ENCODE results near the gene MMD2.

DNA sequence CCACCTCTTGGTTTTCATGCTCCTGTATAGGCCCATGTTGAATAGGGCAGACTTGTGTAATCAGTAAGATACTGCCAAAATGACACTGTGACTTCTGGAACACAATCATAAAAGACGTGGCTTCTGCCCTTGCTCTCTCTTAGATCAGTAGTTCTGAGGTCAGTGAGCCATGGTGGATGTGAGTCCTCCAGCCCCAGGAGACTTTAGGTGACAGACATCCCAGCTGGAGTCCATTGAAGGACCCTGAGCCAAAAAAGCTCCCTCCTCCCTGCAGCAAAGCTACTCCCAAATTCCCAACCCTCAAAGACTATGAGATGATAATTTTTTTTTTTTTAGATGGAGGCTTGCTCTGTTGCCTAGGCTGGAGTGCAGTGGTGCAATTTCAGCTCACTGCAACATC lies 72.3 kb downstream of the MMD2 start:
- TF ChIP-seq POLR2A (IDR thresholded peaks at IDR 0.05; ENCODE audit: low read depth, low read length) (no peak), CTCF (IDR thresholded peaks at IDR 0.05; ENCODE audit: extremely low read depth in 1 of 2, insufficient read depth in 1 of 2, low read depth in 1 of 2, low read length in 2 of 2) (no peak), POLR2AphosphoS5 (IDR thresholded peaks at IDR 0.05; ENCODE audit: insufficient read depth, low read depth, low read length) (no peak), MYC (IDR thresholded peaks at IDR 0.05; ENCODE audit: low read depth, low read length) (no peak), EZH2 (IDR thresholded peaks at IDR 0.05; ENCODE audit: borderline replicate concordance, low read depth, low read length, severe bottlenecking) (no peak)
